Endothelial cell of umbilical vein (primary cell): ENCODE measurements around the gene CORO2B. TPM values are rescaled to one million over a fixed set of nuclear protein-coding genes. Genes with fewer than 3 reads are reported as not detected.
A peak's percentile ranks its signal among the peaks of the same experiment; 100 is the strongest.

ENCODE experiments used
- BruUV-seq: library from RNA; stranded (reverse); fragments of 400-500 nt; replicated peaks from 2 replicates; lab custom pipeline; 2021; lab: Mats Ljungman, UMichigan
- CTCF ChIA-PET: fragments of 300-600, 350-600 bp; sonication (Branson Sonifier 250); formaldehyde crosslinking; loops from one replicate; lab custom pipeline; 2021; ENCODE audit warnings: antibody characterized with exemption, inconsistent platforms; lab: Charles Lee
- POLR2A ChIA-PET: fragments of 300-600, 350-600 bp; sonication (Branson Sonifier 250); formaldehyde crosslinking; loops from one replicate; lab custom pipeline; 2021; ENCODE audit warnings: antibody characterized with exemption, inconsistent platforms; lab: Charles Lee
- DNase-seq: peaks from one replicate; pipeline ENCODE4 v3.0.0-alpha.2; 2011; ENCODE audit warnings: low read depth, low spot score
- FAIRE-seq: peaks from 2 replicates; lab custom pipeline; 2011; peaks lifted over from hg19 to GRCh38; lab: Jason Lieb, UNC
- H2AFZ ChIP-seq: 2 replicates; pipeline ENCODE4 v1.6.0; 2012; ENCODE audit warnings: low read depth, low read length, control low read depth, inconsistent platforms
- H3K27ac ChIP-seq: 2 replicates; pipeline ENCODE4 v1.5.1; 2011; ENCODE audit warnings: low read depth, mild to moderate bottlenecking, control low read depth, low read length, moderate library complexity; ENCODE audit not compliant: insufficient read depth
- H3K27me3 ChIP-seq, 2 experiments: 2 replicates each; pipeline versions ENCODE4 v1.6.0 to v1.6.1; 2011; ENCODE audit warnings: low read length in 2 of 2, mixed read lengths in 1 of 2; ENCODE audit not compliant: control insufficient read depth in 2 of 2, insufficient read depth in 2 of 2
- H3K36me3 ChIP-seq, 2 experiments: 2 replicates in 1 of 2; 3 replicates in 1 of 2; pipeline ENCODE4 v1.5.1; 2011; ENCODE audit warnings: low read length in 2 of 2, mild to moderate bottlenecking in 1 of 2, moderate library complexity in 1 of 2; ENCODE audit not compliant: control insufficient read depth in 2 of 2, insufficient read depth in 2 of 2; ENCODE audit errors: extremely low read depth in 1 of 2
- H3K4me1 ChIP-seq: 3 replicates; pipeline ENCODE4 v1.5.1; 2011; ENCODE audit warnings: mild to moderate bottlenecking, low read length; ENCODE audit not compliant: control insufficient read depth, insufficient read depth; ENCODE audit errors: extremely low read depth
- H3K4me2 ChIP-seq: 2 replicates; pipeline ENCODE4 v1.6.1; 2011; ENCODE audit warnings: low read length, control low read depth, mixed read lengths; ENCODE audit not compliant: insufficient read depth
- H3K4me3 ChIP-seq, 3 experiments: fragments of 200-600 bp in 1 of 3; sonication (generic), shearing (Covaris generic) in 1 of 3; replicated peaks in 1 of 3; 2 replicates each; pipeline ENCODE4 v1.5.1; 2011 to 2016; ENCODE audit warnings: control low read depth in 3 of 3, low read length in 3 of 3, mild to moderate bottlenecking in 2 of 3, inconsistent platforms in 1 of 3, low read depth in 1 of 3, moderate library complexity in 1 of 3; ENCODE audit not compliant: insufficient read depth in 1 of 3
- H3K79me2 ChIP-seq: 2 replicates; pipeline ENCODE4 v1.6.0; 2012; ENCODE audit warnings: low read length, inconsistent platforms; ENCODE audit not compliant: control insufficient read depth, insufficient read depth
- H3K9ac ChIP-seq: replicated peaks from 2 replicates; pipeline ENCODE3; 2011; ENCODE audit warnings: low read length, control low read depth; ENCODE audit not compliant: insufficient read depth; ENCODE audit errors: extremely low read depth
- H3K9me1 ChIP-seq: replicated peaks from 3 replicates; pipeline ENCODE4 v1.6.0; 2011; ENCODE audit warnings: mild to moderate bottlenecking, low read length; ENCODE audit not compliant: control insufficient read depth, insufficient read depth; ENCODE audit errors: extremely low read depth
- H3K9me3 ChIP-seq: replicated peaks from 2 replicates; pipeline ENCODE4 v1.5.1; 2012; ENCODE audit warnings: low read length, inconsistent platforms; ENCODE audit not compliant: control insufficient read depth, insufficient read depth
- H4K20me1 ChIP-seq: replicated peaks from 2 replicates; pipeline ENCODE3; 2011; ENCODE audit warnings: mild to moderate bottlenecking, low read length; ENCODE audit not compliant: control insufficient read depth, insufficient read depth; ENCODE audit errors: extremely low read depth
- EZH2 ChIP-seq: IDR thresholded peaks from 2 replicates; pipeline ENCODE4 v1.6.1; 2012; ENCODE audit warnings: borderline replicate concordance, low read depth, mild to moderate bottlenecking, moderate library complexity, low read length, inconsistent platforms; ENCODE audit not compliant: severe bottlenecking
- FOS ChIP-seq: IDR thresholded peaks from 2 replicates; pipeline ENCODE4 v1.6.1; 2011; ENCODE audit warnings: mild to moderate bottlenecking, low read length, moderate library complexity, borderline replicate concordance; ENCODE audit not compliant: insufficient read depth
- GATA2 ChIP-seq: IDR thresholded peaks from 2 replicates; pipeline ENCODE4 v1.7.0; 2011; ENCODE audit warnings: low read depth, mild to moderate bottlenecking, moderate library complexity, mixed read lengths, low read length; ENCODE audit not compliant: insufficient read length, insufficient read depth
- JUN ChIP-seq: IDR thresholded peaks from 2 replicates; pipeline ENCODE4 v1.6.1; 2011; ENCODE audit warnings: borderline replicate concordance, low read depth; ENCODE audit not compliant: insufficient read length, insufficient read depth
- MYC ChIP-seq: IDR thresholded peaks from one replicate; pipeline ENCODE4 v1.6.1; 2011; ENCODE audit warnings: mild to moderate bottlenecking, low read depth, low read length
- POLR2A ChIP-seq: IDR thresholded peaks from 2 replicates; pipeline ENCODE4 v1.6.1; 2012; ENCODE audit warnings: low read depth, mild to moderate bottlenecking, control low read depth, low read length
- POLR2AphosphoS5 ChIP-seq: IDR thresholded peaks from 2 replicates; pipeline ENCODE4 v1.6.1; 2012; ENCODE audit warnings: low read depth, mild to moderate bottlenecking, control low read depth, low read length, moderate library complexity; ENCODE audit not compliant: insufficient read depth
- dilution Hi-C: fragments of 300-500 bp; cut with MboI; formaldehyde crosslinking; loops from one replicate; pipeline ENCODE4 v1.15.0; 2019; ENCODE audit warnings: low sequenced_read_pairs; ENCODE audit not compliant: extremely low pct_ligation_motif_present
- intact Hi-C: fragments of 100-400 bp; cut with micrococcal nuclease; formaldehyde crosslinking; loops from one replicate; pipeline ENCODE4 v1.10.0; 2022
- polyA plus RNA-seq, 4 experiments: library from polyadenylated mRNA; depleted of rRNA in 3 of 4; stranded (reverse) in 3 of 4; unstranded in 1 of 4; fragments of >200 nt; gene quantifications; 2 replicates each; pipeline versions ENCODE4 v1.2.1 to v1.2.3, GENCODE V29; 2011 to 2012; ENCODE audit warnings: missing spikeins in 1 of 4
- total RNA-seq: library from RNA; stranded (reverse); gene quantifications from 2 replicates; pipeline ENCODE4 v1.2.3, GENCODE V29; 2021
- TF ChIP-seq, protein P1 (sequence below), 2 donors: IDR thresholded peaks; 1 replicate in 1 of 2; 2 replicates in 1 of 2; pipeline ENCODE4 v1.5.1; 2011; ENCODE audit warnings: low read length in 2 of 2, mild to moderate bottlenecking in 2 of 2, moderate library complexity in 2 of 2, control low read depth in 1 of 2, inconsistent platforms in 1 of 2, low read depth in 1 of 2; ENCODE audit not compliant: insufficient read depth in 1 of 2; ENCODE audit errors: extremely low read depth in 1 of 2
- TF ChIP-seq, protein P2 (sequence below): IDR thresholded peaks from 2 replicates; pipeline ENCODE4 v1.6.1; 2011; ENCODE audit not compliant: insufficient read depth, insufficient read length

CORO2B gene
- total and polyA plus RNA-seq, 2 donors (not counting 3 experiments of a cell fraction or from before 2014, with no cell fraction given), result 2.4 to 3.7 TPM

DNA sequence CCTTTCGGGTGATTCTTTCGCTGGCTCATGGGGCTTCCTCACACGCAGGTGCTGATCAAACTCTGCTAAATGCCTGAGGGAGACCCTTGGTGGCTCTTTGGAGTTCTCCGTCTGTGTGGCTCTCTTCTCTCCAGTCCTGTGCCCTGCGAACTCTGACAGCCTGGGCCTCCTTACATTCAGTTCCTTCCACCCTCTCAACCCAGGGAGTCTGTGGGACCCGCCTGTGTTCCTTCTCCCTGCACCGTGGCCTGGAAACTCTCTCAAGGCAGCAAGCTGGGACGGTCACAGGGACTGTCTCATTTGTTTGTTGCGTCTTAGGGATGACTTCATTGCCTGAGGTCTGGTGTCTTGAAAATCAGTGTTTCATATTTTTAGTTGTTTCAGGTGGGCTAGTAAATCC lies 37.0 kb upstream of the CORO2B start:
- no peak for FAIRE-seq
- Histone ChIP-seq H3K79me2 (no peaks in the 10 kb centered on the region), H3K4me3 (no peak overlapping the region), H3K9me3 (no peaks in the 10 kb centered on the region), H3K36me3 (no peaks in the 10 kb centered on the region), H2AFZ (no peak overlapping the region), H3K9me1 (no peaks in the 10 kb centered on the region), H4K20me1 (no peaks in the 10 kb centered on the region), H3K27me3 (no peaks in the 10 kb centered on the region), H3K27ac (no peak overlapping the region), H3K4me1 (peaks cover 18% of the 10 kb centered on the region), H3K9ac (no peak overlapping the region), H3K4me2 (no peak overlapping the region)
- POLR2A ChIA-PET, result no interaction called here
- dilution Hi-C loops (no loop called here), intact Hi-C loops (loop anchor here (2.0 to 5.0 kb wide), 2 partner anchors 159 to 235 kb away; no protein-coding TSS in a partner anchor)
- no TSS peak for BruUV-seq
- CTCF ChIA-PET, result interaction anchor here (1.0 to 2.3 kb wide), 6 partner anchors 8 to 235 kb away, joined by 3 to 10 read pairs (median 4); no protein-coding TSS in a partner anchor
- TF ChIP-seq GATA2 (no peak), POLR2AphosphoS5 (no peak)
- TF ChIP-seq, protein P1, sequence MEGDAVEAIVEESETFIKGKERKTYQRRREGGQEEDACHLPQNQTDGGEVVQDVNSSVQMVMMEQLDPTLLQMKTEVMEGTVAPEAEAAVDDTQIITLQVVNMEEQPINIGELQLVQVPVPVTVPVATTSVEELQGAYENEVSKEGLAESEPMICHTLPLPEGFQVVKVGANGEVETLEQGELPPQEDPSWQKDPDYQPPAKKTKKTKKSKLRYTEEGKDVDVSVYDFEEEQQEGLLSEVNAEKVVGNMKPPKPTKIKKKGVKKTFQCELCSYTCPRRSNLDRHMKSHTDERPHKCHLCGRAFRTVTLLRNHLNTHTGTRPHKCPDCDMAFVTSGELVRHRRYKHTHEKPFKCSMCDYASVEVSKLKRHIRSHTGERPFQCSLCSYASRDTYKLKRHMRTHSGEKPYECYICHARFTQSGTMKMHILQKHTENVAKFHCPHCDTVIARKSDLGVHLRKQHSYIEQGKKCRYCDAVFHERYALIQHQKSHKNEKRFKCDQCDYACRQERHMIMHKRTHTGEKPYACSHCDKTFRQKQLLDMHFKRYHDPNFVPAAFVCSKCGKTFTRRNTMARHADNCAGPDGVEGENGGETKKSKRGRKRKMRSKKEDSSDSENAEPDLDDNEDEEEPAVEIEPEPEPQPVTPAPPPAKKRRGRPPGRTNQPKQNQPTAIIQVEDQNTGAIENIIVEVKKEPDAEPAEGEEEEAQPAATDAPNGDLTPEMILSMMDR (IDR thresholded peaks at IDR 0.05; ENCODE audit: extremely low read depth in 1 of 2, insufficient read depth in 1 of 2, low read depth in 1 of 2, low read length in 2 of 2), result no peak
- no peak for DNase-seq

DNA sequence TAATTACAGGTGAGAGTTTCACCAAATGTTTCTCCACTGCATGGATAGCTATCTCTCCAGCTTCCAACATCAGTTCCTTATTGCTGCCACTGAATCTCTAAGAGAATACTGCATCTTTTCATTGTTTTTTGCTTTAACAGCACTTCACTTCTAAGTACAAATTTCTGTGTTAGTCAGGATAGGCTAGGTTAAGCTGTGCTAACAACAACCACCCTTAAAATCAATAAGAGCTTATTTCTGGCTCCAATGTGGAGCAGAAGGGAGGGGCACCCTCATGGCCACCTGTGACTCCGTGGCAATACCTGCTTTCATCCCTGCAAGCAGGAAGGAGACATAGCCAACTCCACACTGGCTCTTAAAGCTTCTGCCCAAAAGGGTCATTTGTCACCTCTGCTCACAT lies 36.4 kb upstream of the CORO2B start:
- dilution Hi-C loops, result no loop called here
- Histone ChIP-seq H3K4me3 (no peak overlapping the region), H3K36me3 (no peaks in the 10 kb centered on the region), H3K27ac (peak overlapping the region; percentile 74), H2AFZ (no peak overlapping the region), H3K9me1 (no peaks in the 10 kb centered on the region), H3K79me2 (no peaks in the 10 kb centered on the region), H3K27me3 (no peaks in the 10 kb centered on the region), H3K9me3 (no peaks in the 10 kb centered on the region), H3K9ac (no peak overlapping the region), H3K4me2 (no peak overlapping the region), H4K20me1 (no peaks in the 10 kb centered on the region), H3K4me1 (peaks cover 18% of the 10 kb centered on the region)
- BruUV-seq, result no TSS peak
- intact Hi-C loops, result loop anchor here (2.0 to 5.0 kb wide), 2 partner anchors 160 to 236 kb away; no protein-coding TSS in a partner anchor
- ChIA-PET CTCF (interaction anchor here (0.9 to 2.3 kb wide), 6 partner anchors 8 to 333 kb away, joined by 3 to 10 read pairs (median 4); no protein-coding TSS in a partner anchor), POLR2A (no interaction called here)
- TF ChIP-seq POLR2A (no peak), EZH2 (no peak), JUN (no peak), FOS (no peak), MYC (no peak), POLR2AphosphoS5 (no peak), GATA2 (no peak)
- TF ChIP-seq, protein P1 (IDR thresholded peaks at IDR 0.05; ENCODE audit: extremely low read depth in 1 of 2, insufficient read depth in 1 of 2, low read depth in 1 of 2, low read length in 2 of 2), result no peak
- TF ChIP-seq, protein P2, sequence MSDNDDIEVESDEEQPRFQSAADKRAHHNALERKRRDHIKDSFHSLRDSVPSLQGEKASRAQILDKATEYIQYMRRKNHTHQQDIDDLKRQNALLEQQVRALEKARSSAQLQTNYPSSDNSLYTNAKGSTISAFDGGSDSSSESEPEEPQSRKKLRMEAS, result no peak
- FAIRE-seq, result no peak
- DNase-seq, result no peak
